Measurements from ENCODE around the gene PPP1R13L. TPM values are rescaled to one million over a fixed set of nuclear protein-coding genes. Genes with fewer than 3 reads are reported as not detected.
A peak's percentile ranks its signal among the peaks of the same experiment; 100 is the strongest.

The PPP1R13L gene
- total and polyA plus RNA-seq, 10 donors: 3.9 to 18.1 (median 12.1) TPM

DNA sequence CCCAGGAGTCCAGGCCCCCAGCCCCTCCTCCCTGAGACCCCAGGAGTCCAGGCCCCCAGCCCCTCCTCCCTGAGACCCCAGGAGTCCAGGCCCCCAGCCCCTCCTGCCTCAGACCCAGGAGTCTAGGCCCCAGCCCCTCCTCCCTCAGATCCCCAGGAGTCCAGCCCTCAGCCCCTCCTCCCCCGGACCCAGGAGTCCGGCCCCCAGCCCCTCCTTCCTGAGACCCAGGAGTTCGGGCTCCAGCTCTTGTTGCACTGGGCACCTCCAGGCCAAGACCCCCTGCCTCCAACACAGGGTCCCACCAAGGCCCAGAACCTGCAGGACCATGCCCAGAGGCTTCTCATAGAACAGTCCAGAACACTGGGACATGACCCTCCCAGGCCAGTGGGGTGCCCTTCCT is 15.0 kb upstream of the PPP1R13L start:
- Histone ChIP-seq H3K27me3 (replicated peaks in 1 of 7) (no peaks in the 10 kb centered on the region), H3K9me3 (no peaks in the 10 kb centered on the region), H3K4me3 (peak overlapping the region in 1 of 8 donors; percentile 32), H3K4me1 (peaks cover 20 to 69% (median 54%) of the 10 kb centered on the region in 6 donors), H3K27ac (peak overlapping the region in 5 of 8 donors; percentile 63 to 81 (median 69)), H3K36me3 (peaks cover 0 to 78% (median 33%) of the 10 kb centered on the region in 6 donors)
- 17 to 65% (median 31%) methylated on average over 1 to 3 of the region's 3 CpGs for WGBS, 5 donors
- intact Hi-C loops (cut with DNase I; ENCODE audit: low total_unique reads): no loop called here
- TF ChIP-seq POLR2A (IDR thresholded peaks at IDR 0.05) (no peak), POLR2AphosphoS5 (IDR thresholded peaks at IDR 0.05) (no peak)
- TF ChIP-seq, protein P1, sequence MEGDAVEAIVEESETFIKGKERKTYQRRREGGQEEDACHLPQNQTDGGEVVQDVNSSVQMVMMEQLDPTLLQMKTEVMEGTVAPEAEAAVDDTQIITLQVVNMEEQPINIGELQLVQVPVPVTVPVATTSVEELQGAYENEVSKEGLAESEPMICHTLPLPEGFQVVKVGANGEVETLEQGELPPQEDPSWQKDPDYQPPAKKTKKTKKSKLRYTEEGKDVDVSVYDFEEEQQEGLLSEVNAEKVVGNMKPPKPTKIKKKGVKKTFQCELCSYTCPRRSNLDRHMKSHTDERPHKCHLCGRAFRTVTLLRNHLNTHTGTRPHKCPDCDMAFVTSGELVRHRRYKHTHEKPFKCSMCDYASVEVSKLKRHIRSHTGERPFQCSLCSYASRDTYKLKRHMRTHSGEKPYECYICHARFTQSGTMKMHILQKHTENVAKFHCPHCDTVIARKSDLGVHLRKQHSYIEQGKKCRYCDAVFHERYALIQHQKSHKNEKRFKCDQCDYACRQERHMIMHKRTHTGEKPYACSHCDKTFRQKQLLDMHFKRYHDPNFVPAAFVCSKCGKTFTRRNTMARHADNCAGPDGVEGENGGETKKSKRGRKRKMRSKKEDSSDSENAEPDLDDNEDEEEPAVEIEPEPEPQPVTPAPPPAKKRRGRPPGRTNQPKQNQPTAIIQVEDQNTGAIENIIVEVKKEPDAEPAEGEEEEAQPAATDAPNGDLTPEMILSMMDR (IDR thresholded peaks at IDR 0.05 in 8 of 11, conservative IDR thresholded peaks at IDR 0.05 in 3 of 11): no peak
- DNase-seq: no peak

DNA sequence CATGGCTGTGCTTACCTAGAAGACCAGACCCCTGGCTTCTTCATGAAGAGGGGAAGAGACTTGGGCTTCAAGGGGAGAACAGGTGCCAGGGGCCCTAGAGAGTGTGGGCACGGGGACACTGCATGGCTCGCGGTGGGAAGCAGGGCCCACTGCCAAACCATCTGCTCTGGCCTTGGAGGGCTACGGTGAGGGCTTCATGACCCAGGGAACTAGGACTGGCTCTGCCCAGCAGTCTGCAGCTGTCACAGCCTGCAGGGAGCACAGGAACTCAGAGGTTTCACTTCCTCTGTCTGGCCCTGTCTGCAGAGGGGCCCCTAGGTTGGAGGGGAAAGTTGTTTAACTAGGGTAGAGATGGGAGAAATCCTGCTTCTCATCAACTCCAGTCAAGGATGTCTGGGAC is 14.5 kb upstream of the PPP1R13L start:
- WGBS, 5 donors: 3 to 14% (median 9%) methylated on average over 3 to 4 of the region's 4 CpGs
- H3K36me3 ChIP-seq: peaks cover 0 to 83% (median 37%) of the 10 kb centered on the region in 6 donors
- H3K27me3 ChIP-seq (replicated peaks in 1 of 7): no peaks in the 10 kb centered on the region
- peak; percentile 46 to 67 (median 54) for TF ChIP-seq POLR2AphosphoS5 (IDR thresholded peaks at IDR 0.05)
- TF ChIP-seq, protein P1 (IDR thresholded peaks at IDR 0.05 in 8 of 11, conservative IDR thresholded peaks at IDR 0.05 in 3 of 11): no peak
- H3K9me3 ChIP-seq: no peaks in the 10 kb centered on the region
- peak overlapping the region in 1 of 8 donors; percentile 32 for H3K4me3 ChIP-seq
- H3K27ac ChIP-seq: peak overlapping the region in 6 of 8 donors; percentile 29 to 81 (median 68)
- H3K4me1 ChIP-seq: peaks cover 15 to 64% (median 49%) of the 10 kb centered on the region in 6 donors
- intact Hi-C loops (cut with DNase I; ENCODE audit: low total_unique reads): no loop called here
- DNase-seq: peak; percentile 86

DNA sequence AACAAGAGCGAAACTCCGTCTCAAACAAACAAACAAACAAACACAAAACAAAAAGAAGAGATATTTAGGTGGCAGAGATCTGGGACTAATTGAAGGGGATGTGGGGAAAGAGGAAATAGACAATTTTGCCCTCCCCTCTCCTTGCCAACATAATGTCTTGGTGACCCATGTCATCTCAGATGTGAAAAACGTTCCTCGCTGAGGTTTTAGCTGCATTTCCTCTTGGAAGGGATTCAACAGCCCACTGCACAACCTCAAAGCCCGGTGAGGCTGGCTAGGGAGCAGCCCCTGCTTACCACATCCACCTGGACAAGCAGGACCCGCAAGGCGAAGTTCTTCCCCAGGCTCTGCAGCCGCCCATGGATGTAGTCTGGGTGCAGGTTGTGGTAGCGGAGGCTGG is 13.9 kb upstream of the PPP1R13L start:
- no peaks in the 10 kb centered on the region for H3K9me3 ChIP-seq
- intact Hi-C loops (cut with DNase I; ENCODE audit: low total_unique reads): no loop called here
- no peaks in the 10 kb centered on the region for H3K27me3 ChIP-seq (replicated peaks in 1 of 7)
- H3K36me3 ChIP-seq: peaks cover 0 to 89% (median 43%) of the 10 kb centered on the region in 6 donors
- TF ChIP-seq POLR2AphosphoS5 (IDR thresholded peaks at IDR 0.05) (no peak), POLR2A (IDR thresholded peaks at IDR 0.05) (no peak)
- TF ChIP-seq, protein P1 (IDR thresholded peaks at IDR 0.05 in 8 of 11, conservative IDR thresholded peaks at IDR 0.05 in 3 of 11): no peak
- peak overlapping the region in 1 of 8 donors; percentile 32 for H3K4me3 ChIP-seq
- peak overlapping the region in 5 of 8 donors; percentile 63 to 81 (median 69) for H3K27ac ChIP-seq
- H3K4me1 ChIP-seq: peaks cover 9 to 58% (median 43%) of the 10 kb centered on the region in 6 donors
- WGBS, 5 donors: 39 to 54% (median 49%) methylated on average over 7 to 9 of the region's 9 CpGs
- DNase-seq: no peak

DNA sequence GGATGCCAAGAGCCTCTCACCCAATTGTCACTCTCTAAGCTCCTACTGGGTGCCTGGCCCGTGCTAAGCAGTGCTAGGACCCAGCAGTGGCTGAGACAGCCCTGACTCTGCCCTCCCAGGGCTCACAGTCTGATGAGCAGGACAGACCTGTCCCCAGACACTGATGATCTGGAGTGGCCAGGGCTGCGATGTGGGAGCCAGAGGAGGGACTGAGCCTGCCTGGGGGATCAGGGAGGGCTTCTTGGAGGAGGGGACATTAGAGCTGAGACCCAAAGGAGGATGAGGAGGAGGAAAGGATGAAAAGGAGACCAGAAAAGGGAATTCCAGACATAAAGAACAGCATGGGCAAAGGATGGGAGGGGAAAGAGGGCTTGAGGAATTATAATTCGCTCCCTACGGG is 12.3 kb upstream of the PPP1R13L start:
- H3K36me3 ChIP-seq: peaks cover 0 to 100% (median 55%) of the 10 kb centered on the region in 6 donors
- peaks cover 4 to 42% (median 28%) of the 10 kb centered on the region in 6 donors for H3K4me1 ChIP-seq
- no peak overlapping the region for H3K4me3 ChIP-seq
- intact Hi-C loops (cut with DNase I; ENCODE audit: low total_unique reads): no loop called here
- H3K27me3 ChIP-seq (replicated peaks in 1 of 7): no peaks in the 10 kb centered on the region
- no peak for DNase-seq
- no peaks in the 10 kb centered on the region for H3K9me3 ChIP-seq
- no peak for TF ChIP-seq POLR2A (IDR thresholded peaks at IDR 0.05)
- no peak for TF ChIP-seq POLR2AphosphoS5 (IDR thresholded peaks at IDR 0.05)
- TF ChIP-seq, protein P1 (IDR thresholded peaks at IDR 0.05 in 8 of 11, conservative IDR thresholded peaks at IDR 0.05 in 3 of 11): no peak
- H3K27ac ChIP-seq: no peak overlapping the region
- WGBS, 5 donors: 68 to 96% (median 92%) methylated on average over 4 of the region's 4 CpGs

Data from spleen (tissue), 11 donors.